ENCODE measurements around the gene EIF2B2.
A peak's percentile ranks its signal among the peaks of the same experiment; 100 is the strongest.

EIF2B2 gene

DNA sequence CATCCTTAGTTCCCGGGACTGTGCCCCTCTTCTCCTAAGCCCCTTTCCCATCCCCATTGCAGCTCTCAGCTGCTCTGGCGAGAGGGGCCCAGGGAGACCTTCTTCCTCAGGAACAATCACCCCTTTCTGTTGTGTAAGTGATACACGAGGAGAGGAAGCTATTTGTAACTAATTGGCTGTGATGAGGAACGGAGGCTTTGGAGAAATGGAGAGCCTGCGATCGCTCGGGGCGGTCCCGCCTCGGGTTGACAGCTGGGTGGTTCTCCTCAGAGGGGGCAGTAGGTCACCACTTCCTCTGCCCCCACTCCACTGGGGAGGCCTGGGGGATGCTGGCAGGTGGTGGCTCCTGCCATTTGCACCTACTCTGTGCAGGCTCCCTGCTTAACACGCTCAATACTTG lies 40.7 kb upstream of the EIF2B2 start:
- TF ChIP-seq POLR2AphosphoS5 (IDR thresholded peaks at IDR 0.05; ENCODE audit: low read depth, low read length), result no peak
- no peak for TF ChIP-seq POLR2A (IDR thresholded peaks at IDR 0.05; ENCODE audit: low read depth, low read length)
- no peak for TF ChIP-seq TAF1 (IDR thresholded peaks at IDR 0.05; ENCODE audit: borderline replicate concordance, low read depth, low read length)
- no peak for DNase-seq (ENCODE audit: insufficient read length)
- peak; percentile 27 for FAIRE-seq

DNA sequence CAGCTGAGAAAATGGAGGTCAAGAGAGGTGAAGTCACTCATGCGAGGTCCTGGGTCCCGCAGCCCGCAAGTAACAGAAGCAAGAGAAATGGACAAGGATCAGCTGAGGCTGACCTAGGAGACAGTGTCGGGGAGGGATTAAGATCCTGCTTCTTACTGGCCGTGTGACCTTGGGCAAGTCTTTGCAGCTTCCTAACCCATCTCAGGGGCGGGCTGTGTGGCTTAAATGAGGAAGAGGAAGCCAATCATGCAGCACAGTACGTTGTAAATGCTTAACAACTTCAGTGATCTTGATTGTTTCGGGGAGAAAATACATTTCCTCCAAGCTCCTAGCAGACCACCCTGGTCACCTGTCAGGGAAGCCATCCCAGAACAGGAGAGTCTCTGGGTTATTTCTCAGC lies 40.2 kb upstream of the EIF2B2 start:
- TF ChIP-seq POLR2A (IDR thresholded peaks at IDR 0.05; ENCODE audit: low read depth, low read length) (no peak), TAF1 (IDR thresholded peaks at IDR 0.05; ENCODE audit: borderline replicate concordance, low read depth, low read length) (no peak), POLR2AphosphoS5 (IDR thresholded peaks at IDR 0.05; ENCODE audit: low read depth, low read length) (no peak)

DNA sequence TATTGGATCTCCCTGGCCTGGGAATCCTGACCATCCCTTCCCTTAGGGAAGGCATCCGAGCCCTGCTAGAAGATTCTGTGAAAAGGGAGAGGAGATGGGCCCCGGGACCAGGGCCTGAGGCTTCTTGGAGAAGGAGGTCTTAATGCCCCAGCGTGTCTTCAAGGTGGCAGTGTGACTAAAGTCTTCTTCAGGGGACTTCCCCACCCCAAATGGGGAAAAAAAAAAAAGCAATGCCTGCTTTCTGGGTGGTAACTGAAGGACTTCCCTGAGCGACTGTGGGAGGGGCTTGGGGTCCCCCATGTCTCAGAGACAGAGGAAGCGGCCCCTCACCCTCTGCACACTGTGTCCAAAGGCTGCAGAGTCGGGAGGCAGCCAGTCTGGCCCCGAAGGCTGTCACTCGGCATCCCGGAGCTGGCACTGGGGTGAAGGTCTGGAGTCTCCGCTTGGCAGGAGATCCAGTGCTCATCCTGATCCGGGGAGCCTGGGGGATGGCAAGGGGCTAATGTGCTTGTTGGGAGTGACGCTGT lies 39.5 kb upstream of the EIF2B2 start:
- DNase-seq (ENCODE audit: insufficient read length), result no peak
- TF ChIP-seq POLR2AphosphoS5 (IDR thresholded peaks at IDR 0.05; ENCODE audit: low read depth, low read length) (no peak), TAF1 (IDR thresholded peaks at IDR 0.05; ENCODE audit: borderline replicate concordance, low read depth, low read length) (no peak), POLR2A (IDR thresholded peaks at IDR 0.05; ENCODE audit: low read depth, low read length) (no peak)
- no peak for FAIRE-seq

More for the DNA sequence above, 40.2 kb upstream of the EIF2B2 start:
- no peak for DNase-seq (ENCODE audit: insufficient read length)
- FAIRE-seq, result no peak

GRCh38 chr14:74963705-74964271 lies 38.9 kb upstream of the EIF2B2 start:
- TF ChIP-seq POLR2A (IDR thresholded peaks at IDR 0.05; ENCODE audit: low read depth, low read length) (no peak), TAF1 (IDR thresholded peaks at IDR 0.05; ENCODE audit: borderline replicate concordance, low read depth, low read length) (no peak), POLR2AphosphoS5 (IDR thresholded peaks at IDR 0.05; ENCODE audit: low read depth, low read length) (no peak)
- FAIRE-seq (no peak), DNase-seq (ENCODE audit: insufficient read length) (no peak)

DNA sequence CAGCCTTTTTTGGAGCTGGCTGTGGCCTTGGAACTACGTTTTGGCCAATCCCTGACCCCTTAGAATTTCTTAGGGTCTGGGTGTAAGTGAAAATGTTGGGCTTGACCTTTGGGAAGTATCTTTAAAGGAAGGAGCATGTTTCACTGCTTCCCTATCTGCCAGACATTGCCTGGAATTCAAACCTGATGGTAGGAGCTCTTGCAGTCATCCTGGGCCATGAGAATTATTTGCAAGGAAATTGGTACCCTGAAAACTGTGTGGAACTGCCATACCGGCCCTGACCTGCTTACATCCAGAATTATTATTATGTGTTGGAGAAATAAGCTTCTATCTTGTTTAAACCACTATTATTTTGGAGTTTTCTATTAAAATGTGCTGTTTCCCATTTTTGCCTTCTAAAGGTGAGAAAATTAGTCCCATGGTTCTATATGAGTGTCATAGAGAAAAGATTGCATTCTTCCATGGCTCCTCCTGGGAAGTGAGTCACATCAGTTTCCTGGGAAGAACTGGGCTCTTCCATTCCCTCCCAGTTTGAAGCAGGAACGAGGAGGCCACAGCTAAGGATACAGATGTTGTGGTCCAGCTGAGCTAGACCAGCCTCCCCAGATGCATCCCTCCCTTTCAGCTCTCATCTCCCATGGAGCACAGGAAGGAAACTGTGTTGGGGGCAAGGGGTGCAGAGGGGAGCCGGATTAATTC lies 37.8 kb upstream of the EIF2B2 start:
- DNase-seq (ENCODE audit: insufficient read length) (no peak), FAIRE-seq (no peak)
- no peak for TF ChIP-seq POLR2AphosphoS5 (IDR thresholded peaks at IDR 0.05; ENCODE audit: low read depth, low read length)
- no peak for TF ChIP-seq POLR2A (IDR thresholded peaks at IDR 0.05; ENCODE audit: low read depth, low read length)
- TF ChIP-seq TAF1 (IDR thresholded peaks at IDR 0.05; ENCODE audit: borderline replicate concordance, low read depth, low read length), result no peak

GRCh38 chr14:74965486-74966153 lies 37.1 kb upstream of the EIF2B2 start:
- FAIRE-seq, result no peak
- TF ChIP-seq TAF1 (IDR thresholded peaks at IDR 0.05; ENCODE audit: borderline replicate concordance, low read depth, low read length), result no peak
- TF ChIP-seq POLR2A (IDR thresholded peaks at IDR 0.05; ENCODE audit: low read depth, low read length), result no peak
- no peak for TF ChIP-seq POLR2AphosphoS5 (IDR thresholded peaks at IDR 0.05; ENCODE audit: low read depth, low read length)
- no peak for DNase-seq (ENCODE audit: insufficient read length)

- FAIRE-seq, result no peak
These were observed 33.9 kb upstream of the EIF2B2 start for GRCh38 chr14:74968811-74969210.

GRCh38 chr14:74973003-74973653 lies 29.6 kb upstream of the EIF2B2 start:
- DNase-seq (ENCODE audit: insufficient read length) (no peak), FAIRE-seq (no peak)
- TF ChIP-seq POLR2AphosphoS5 (IDR thresholded peaks at IDR 0.05; ENCODE audit: low read depth, low read length), result no peak
- TF ChIP-seq POLR2A (IDR thresholded peaks at IDR 0.05; ENCODE audit: low read depth, low read length), result no peak
- TF ChIP-seq TAF1 (IDR thresholded peaks at IDR 0.05; ENCODE audit: borderline replicate concordance, low read depth, low read length), result no peak

More at GRCh38 chr14:74968811-74969210, 33.9 kb upstream of the EIF2B2 start:
- DNase-seq (ENCODE audit: insufficient read length), result no peak
- TF ChIP-seq TAF1 (IDR thresholded peaks at IDR 0.05; ENCODE audit: borderline replicate concordance, low read depth, low read length) (no peak), POLR2A (IDR thresholded peaks at IDR 0.05; ENCODE audit: low read depth, low read length) (no peak), POLR2AphosphoS5 (IDR thresholded peaks at IDR 0.05; ENCODE audit: low read depth, low read length) (no peak)

DNA sequence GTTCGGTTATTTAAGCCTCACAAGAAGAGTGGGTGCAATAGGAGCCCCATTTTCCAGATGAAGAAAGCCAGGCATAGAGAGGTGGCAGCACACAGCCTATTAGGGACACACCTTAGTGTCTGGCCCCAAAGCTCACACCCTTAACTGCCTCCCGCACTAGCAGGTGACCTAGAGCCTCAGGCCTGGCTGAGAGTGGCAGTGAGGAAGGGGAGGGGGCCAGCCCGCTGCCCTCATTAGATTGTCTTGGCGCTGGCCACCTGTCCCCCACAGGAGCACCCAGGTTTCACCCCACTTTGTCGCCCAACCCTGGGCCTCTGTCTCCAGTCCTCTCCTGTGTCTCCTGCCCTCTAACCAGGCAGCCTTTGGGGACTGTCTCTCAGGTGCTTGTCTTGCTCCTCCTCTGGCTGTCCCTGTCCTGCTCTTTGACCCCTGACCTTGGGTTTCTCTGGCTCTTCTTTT lies 28.8 kb upstream of the EIF2B2 start:
- FAIRE-seq (no peak), DNase-seq (ENCODE audit: insufficient read length) (no peak)
- no peak for TF ChIP-seq POLR2AphosphoS5 (IDR thresholded peaks at IDR 0.05; ENCODE audit: low read depth, low read length)
- TF ChIP-seq POLR2A (IDR thresholded peaks at IDR 0.05; ENCODE audit: low read depth, low read length), result no peak
- TF ChIP-seq TAF1 (IDR thresholded peaks at IDR 0.05; ENCODE audit: borderline replicate concordance, low read depth, low read length), result no peak

DNA sequence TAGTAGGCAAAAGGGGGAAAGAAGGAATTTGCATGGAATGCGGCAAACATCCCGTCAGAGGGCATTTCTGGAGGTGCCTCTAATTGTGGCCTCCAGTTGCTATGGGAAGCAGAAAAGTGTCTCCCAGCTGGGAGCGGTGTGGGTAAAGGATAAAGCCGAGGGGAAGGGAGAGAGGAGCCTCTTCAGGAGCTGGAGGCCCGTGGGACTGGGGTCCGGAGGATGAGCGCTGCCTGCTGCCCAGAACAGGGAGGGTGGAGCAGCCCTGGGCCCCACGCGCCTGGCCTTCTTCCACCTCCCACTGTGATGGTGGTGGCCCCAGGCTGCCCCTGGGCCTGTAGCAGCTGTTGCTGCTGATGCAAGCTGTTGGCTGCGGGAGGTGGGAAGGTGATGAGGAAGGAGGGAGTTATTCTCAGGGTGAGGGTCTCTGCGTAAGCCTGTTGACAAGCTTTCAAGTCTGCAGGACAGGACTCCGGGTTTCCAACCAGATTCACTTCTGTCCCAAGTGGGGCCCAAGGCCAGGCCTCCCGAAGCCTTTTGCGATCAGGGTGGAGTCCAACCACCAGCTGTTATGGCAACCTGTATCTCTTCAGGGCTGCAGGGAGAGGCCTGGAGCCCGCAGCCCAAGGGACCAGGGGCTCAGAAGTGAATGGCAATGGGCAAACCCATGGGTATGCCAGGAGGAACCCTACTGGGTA lies 28.2 kb upstream of the EIF2B2 start:
- FAIRE-seq, result no peak
- TF ChIP-seq POLR2A (IDR thresholded peaks at IDR 0.05; ENCODE audit: low read depth, low read length), result no peak
- TF ChIP-seq POLR2AphosphoS5 (IDR thresholded peaks at IDR 0.05; ENCODE audit: low read depth, low read length), result no peak
- no peak for TF ChIP-seq TAF1 (IDR thresholded peaks at IDR 0.05; ENCODE audit: borderline replicate concordance, low read depth, low read length)

More for the DNA sequence above, 28.2 kb upstream of the EIF2B2 start:
- DNase-seq (ENCODE audit: insufficient read length), result no peak

Measured in GM12892 (cell line).